ENCODE data around the gene KREMEN2. TPM values are rescaled to one million over a fixed set of nuclear protein-coding genes. Genes with fewer than 3 reads are reported as not detected.
A peak's percentile ranks its signal among the peaks of the same experiment; 100 is the strongest.

KREMEN2 gene
- total RNA-seq, 1 donor = not detected

- no peak overlapping the region for H3K4me3 ChIP-seq (ENCODE audit: low read length)
- peaks cover 9% of the 10 kb centered on the region for H3K4me1 ChIP-seq (ENCODE audit: insufficient read depth, low read length)
- no peaks in the 10 kb centered on the region for H3K9me3 ChIP-seq (ENCODE audit: low read depth, low read length)
- no peaks in the 10 kb centered on the region for H3K27me3 ChIP-seq (ENCODE audit: insufficient read depth, low read length)
These were observed 10.1 kb upstream of the KREMEN2 start for GRCh38 chr16:2953706-2954627.

DNA sequence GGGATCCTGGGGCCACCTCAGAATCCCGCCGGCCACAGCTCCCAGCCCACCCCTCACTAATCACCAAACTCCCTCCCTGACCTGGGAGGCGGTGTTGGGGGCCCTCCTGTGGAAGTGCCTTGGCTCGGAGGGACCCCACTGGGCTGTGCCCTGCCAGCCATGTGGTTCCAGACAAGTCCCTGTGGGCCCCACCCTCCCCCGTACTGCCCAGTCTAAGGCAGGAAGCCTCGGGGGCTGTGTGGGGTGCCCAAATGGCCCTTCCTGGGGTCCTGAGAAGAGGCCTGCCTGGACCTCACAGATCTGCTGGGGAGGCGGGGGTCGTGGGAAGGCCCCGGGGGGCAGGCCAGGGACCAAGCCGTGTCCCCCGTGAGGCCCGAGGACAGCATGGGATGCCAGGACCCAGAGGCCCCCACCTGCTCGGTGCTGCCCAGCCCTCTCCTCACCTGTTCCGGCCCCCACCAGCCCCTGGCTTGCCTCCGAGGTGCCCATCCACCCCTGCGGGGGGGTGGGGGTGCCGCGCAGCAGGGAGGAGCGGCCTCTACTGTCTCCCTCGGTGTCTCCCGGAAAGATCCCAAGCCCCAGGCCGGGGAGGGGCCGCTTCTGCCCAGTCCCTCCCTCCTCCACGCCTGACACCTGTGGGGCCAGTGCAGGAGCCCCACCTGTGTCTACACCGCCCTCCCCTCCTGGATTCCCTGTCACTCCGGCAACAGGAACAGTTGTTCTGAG is 9.3 kb upstream of the KREMEN2 start:
- H3K4me1 ChIP-seq (ENCODE audit: insufficient read depth, low read length) = peaks cover 9% of the 10 kb centered on the region
- no peaks in the 10 kb centered on the region for H3K9me3 ChIP-seq (ENCODE audit: low read depth, low read length)
- H3K4me3 ChIP-seq (ENCODE audit: low read length) = no peak overlapping the region
- H3K27me3 ChIP-seq (ENCODE audit: insufficient read depth, low read length) = no peaks in the 10 kb centered on the region

DNA sequence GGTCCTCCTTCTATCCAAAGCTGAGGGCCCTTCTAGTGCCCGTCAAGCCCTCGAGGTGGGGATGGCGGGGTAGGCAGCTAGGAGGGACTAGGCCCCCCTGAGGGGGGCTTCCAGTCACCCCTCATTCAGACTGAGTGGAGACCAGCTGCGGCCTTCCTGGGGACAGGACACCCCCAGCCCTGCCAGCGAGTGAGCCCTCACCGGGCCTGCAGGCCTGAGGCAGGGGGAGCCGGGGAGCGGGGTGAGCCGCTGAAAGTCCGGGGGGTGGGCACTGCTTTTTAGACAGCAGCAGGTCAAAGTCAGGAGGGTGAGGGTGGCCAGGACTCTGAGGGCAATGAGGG is 8.7 kb upstream of the KREMEN2 start:
- Histone ChIP-seq H3K4me3 (ENCODE audit: low read length) (no peak overlapping the region), H3K4me1 (ENCODE audit: insufficient read depth, low read length) (peaks cover 9% of the 10 kb centered on the region), H3K27me3 (ENCODE audit: insufficient read depth, low read length) (no peaks in the 10 kb centered on the region), H3K9me3 (ENCODE audit: low read depth, low read length) (no peaks in the 10 kb centered on the region)

DNA sequence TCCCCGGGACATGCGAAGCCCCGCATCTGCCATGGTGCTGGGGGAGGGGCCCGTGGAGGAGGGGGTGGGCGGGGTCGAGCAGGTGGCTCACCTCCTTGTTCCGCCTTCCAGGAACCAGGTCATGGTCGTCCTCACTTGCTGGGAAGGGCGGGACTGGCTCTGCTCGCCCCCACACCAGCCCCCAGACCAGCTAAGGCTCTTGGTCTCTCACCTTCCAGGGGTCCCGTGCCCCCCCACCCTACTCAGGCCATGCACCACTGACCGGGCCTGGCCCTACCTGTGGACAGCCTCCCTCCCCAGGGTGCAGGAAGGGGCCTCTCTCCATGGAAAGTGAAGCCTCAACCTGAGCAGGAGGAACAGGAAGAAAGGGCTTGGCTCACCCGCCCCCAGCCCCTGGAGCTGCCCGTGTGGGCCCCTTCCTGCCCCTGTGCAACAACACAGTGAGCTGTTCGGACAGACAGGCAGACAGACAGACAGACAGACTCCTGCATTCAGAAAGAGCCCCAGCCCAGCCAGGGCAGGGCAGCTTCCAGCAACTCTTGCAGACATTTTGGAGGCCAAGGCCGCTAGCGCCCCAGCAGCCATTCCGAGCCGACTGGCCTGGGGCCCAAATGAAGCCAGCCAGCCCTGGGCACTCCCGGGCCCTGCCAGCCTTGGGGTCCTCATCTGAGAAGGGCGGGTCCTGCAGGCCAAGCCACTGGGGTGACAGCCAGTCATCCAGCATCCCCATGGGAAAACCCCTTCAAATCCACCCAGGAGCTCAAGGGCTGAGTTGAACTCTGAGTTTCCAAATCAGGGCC is 8.1 kb upstream of the KREMEN2 start:
- Histone ChIP-seq H3K9me3 (ENCODE audit: low read depth, low read length) (no peaks in the 10 kb centered on the region), H3K27me3 (ENCODE audit: insufficient read depth, low read length) (no peaks in the 10 kb centered on the region), H3K4me3 (ENCODE audit: low read length) (no peak overlapping the region), H3K4me1 (ENCODE audit: insufficient read depth, low read length) (peaks cover 9% of the 10 kb centered on the region)

- Histone ChIP-seq H3K4me1 (ENCODE audit: insufficient read depth, low read length) (peaks cover 11% of the 10 kb centered on the region), H3K27me3 (ENCODE audit: insufficient read depth, low read length) (no peaks in the 10 kb centered on the region), H3K4me3 (ENCODE audit: low read length) (no peak overlapping the region), H3K9me3 (ENCODE audit: low read depth, low read length) (no peaks in the 10 kb centered on the region)
These were observed 7.5 kb upstream of the KREMEN2 start for GRCh38 chr16:2956579-2956956.

- H3K9me3 ChIP-seq (ENCODE audit: low read depth, low read length) = no peaks in the 10 kb centered on the region
- peaks cover 35% of the 10 kb centered on the region for H3K4me1 ChIP-seq (ENCODE audit: insufficient read depth, low read length)
- no peak overlapping the region for H3K4me3 ChIP-seq (ENCODE audit: low read length)
- H3K27me3 ChIP-seq (ENCODE audit: insufficient read depth, low read length) = peaks cover 16% of the 10 kb centered on the region
These were observed 4.9 kb upstream of the KREMEN2 start for GRCh38 chr16:2959206-2959605.

- Histone ChIP-seq H3K4me3 (ENCODE audit: low read length) (no peak overlapping the region), H3K4me1 (ENCODE audit: insufficient read depth, low read length) (peaks cover 45% of the 10 kb centered on the region), H3K27me3 (ENCODE audit: insufficient read depth, low read length) (peaks cover 22% of the 10 kb centered on the region), H3K9me3 (ENCODE audit: low read depth, low read length) (no peaks in the 10 kb centered on the region)
These were observed 3.7 kb upstream of the KREMEN2 start for GRCh38 chr16:2960183-2961010.

- peaks cover 52% of the 10 kb centered on the region for H3K4me1 ChIP-seq (ENCODE audit: insufficient read depth, low read length)
- H3K9me3 ChIP-seq (ENCODE audit: low read depth, low read length) = no peaks in the 10 kb centered on the region
- peaks cover 35% of the 10 kb centered on the region for H3K27me3 ChIP-seq (ENCODE audit: insufficient read depth, low read length)
- no peak overlapping the region for H3K4me3 ChIP-seq (ENCODE audit: low read length)
These were observed 1.6 kb upstream of the KREMEN2 start for GRCh38 chr16:2962334-2963073.

DNA sequence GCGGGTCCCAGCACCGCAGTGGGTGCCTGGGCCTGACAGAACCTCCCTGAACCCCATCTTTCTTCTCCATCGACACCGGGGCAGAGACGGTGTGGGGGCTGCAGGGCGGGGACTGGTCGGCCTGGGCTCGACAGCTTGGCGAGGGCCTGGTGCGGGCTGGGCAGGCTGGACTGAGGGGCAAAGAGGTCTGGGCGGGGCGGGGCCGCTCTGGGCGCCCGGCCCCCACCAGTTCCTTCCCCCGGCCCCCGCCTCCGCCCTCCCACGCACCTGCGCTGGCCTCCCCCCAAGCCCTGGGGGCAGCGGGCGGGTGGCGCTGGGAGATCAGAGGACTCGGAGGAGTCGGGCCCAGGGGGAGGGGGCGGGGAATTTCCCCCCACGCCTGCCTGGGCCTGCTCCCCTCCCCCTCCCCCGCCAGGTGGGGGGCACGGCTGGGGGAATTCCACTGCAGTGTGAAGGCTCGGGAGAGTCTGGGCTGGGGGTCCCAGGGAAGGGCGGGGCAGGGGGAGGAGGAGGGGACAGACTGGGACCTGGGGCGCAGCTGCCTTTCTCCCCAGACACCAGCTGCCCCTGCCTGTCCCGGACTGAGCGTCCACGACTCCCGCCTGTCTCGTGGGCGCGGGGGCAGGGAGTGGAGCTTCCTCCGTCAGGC is 877 bp upstream of the KREMEN2 start:
- H3K4me1 ChIP-seq (ENCODE audit: insufficient read depth, low read length) = peaks cover 59% of the 10 kb centered on the region
- H3K4me3 ChIP-seq (ENCODE audit: low read length) = no peak overlapping the region
- peaks cover 42% of the 10 kb centered on the region for H3K27me3 ChIP-seq (ENCODE audit: insufficient read depth, low read length)
- no peaks in the 10 kb centered on the region for H3K9me3 ChIP-seq (ENCODE audit: low read depth, low read length)

DNA sequence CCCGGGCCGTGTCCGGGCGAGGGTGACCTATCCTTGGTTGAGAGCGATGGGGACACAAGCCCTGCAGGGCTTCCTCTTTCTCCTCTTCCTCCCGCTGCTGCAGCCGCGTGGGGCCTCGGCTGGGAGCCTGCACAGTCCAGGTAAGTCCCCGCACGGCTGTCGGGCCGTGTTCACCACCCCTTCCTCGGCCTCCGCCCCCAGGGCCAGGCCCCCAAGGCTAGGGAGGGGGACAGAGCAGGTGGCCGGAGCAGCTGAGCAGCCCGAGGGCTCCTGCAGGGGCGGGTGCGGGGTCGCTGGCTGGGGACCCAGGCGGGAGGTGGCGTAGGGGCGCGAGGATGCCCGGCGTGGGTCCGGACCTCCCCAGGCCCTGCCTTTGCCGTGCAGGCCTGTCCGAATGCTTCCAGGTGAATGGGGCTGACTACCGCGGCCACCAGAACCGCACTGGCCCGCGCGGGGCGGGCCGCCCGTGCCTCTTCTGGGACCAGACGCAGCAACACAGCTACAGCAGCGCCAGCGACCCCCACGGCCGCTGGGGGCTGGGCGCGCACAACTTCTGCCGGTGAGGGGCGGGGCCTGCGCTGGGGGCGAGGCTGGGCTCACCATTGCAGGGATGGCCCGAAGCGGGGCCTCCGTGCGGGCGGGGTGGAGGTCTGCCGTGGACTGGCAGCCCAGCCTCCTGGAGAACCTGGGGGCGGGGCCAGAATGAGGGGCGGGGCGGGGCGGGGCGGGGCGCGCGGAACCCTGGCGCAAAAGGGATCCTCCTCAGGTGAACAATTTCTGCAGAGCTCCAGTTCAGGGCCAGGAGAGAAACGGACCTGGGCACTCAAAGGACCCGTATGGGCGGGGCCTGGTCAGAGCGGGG is 631 bp downstream of the KREMEN2 start:
- Histone ChIP-seq H3K4me3 (ENCODE audit: low read length) (peak overlapping the region; percentile 25), H3K9me3 (ENCODE audit: low read depth, low read length) (no peaks in the 10 kb centered on the region), H3K27me3 (ENCODE audit: insufficient read depth, low read length) (peaks cover 46% of the 10 kb centered on the region), H3K4me1 (ENCODE audit: insufficient read depth, low read length) (peaks cover 68% of the 10 kb centered on the region)

- Histone ChIP-seq H3K27me3 (ENCODE audit: insufficient read depth, low read length) (peaks cover 46% of the 10 kb centered on the region), H3K4me1 (ENCODE audit: insufficient read depth, low read length) (peaks cover 80% of the 10 kb centered on the region), H3K9me3 (ENCODE audit: low read depth, low read length) (no peaks in the 10 kb centered on the region), H3K4me3 (ENCODE audit: low read length) (no peak overlapping the region)
These were observed 2.1 kb downstream of the KREMEN2 start for GRCh38 chr16:2966043-2966807.

DNA sequence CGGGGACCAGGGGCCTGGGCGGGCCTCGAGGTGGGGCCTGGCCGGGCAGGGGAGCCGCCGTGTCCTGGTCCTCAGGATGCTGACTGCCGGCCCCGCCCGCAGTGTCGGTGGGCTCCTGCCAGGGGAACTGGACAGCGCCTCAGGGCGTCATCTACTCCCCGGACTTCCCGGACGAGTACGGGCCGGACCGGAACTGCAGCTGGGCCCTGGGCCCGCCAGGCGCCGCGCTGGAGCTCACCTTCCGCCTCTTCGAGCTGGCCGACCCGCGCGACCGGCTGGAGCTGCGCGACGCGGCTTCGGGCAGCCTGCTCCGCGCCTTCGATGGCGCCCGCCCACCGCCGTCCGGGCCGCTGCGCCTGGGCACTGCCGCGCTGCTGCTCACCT is 2.7 kb downstream of the KREMEN2 start:
- no peaks in the 10 kb centered on the region for H3K9me3 ChIP-seq (ENCODE audit: low read depth, low read length)
- H3K27me3 ChIP-seq (ENCODE audit: insufficient read depth, low read length) = peaks cover 46% of the 10 kb centered on the region
- H3K4me3 ChIP-seq (ENCODE audit: low read length) = no peak overlapping the region
- peaks cover 76% of the 10 kb centered on the region for H3K4me1 ChIP-seq (ENCODE audit: insufficient read depth, low read length)

All from mononuclear cell (primary cell).